Stimulated activated CD4-positive, alpha-beta T cell treated with anti-CD3 and anti-CD28 coated beads, Interleukin-12 subunit alpha, Interleukin-12 subunit beta, amount 100 ng/mL, for 48 hours (primary cell): ENCODE data around the gene VPS51.
"Not testable (repeated sequence)": the region's sequence is repeated elsewhere in the genome, so short reads cannot be mapped to it uniquely, and the experiment has no call there.

ENCODE experiments used
- DNase-seq, 3 donors: peaks; one replicate each; pipeline ENCODE4 v3.0.0-alpha.2; 2020; ENCODE audit warnings: low read depth in 2 of 3, low spot score in 1 of 3

Gene VPS51

GRCh38 chr11:65118097-65118837 lies 22.3 kb downstream of the VPS51 start:
- DNase-seq: no peak

GRCh38 chr11:65118891-65119669 lies 23.1 kb downstream of the VPS51 start:
- not testable (repeated sequence) for DNase-seq

GRCh38 chr11:65119670-65119995 lies 23.6 kb downstream of the VPS51 start:
- no peak for DNase-seq

GRCh38 chr11:65120831-65121230 lies 24.8 kb downstream of the VPS51 start:
- no peak for DNase-seq

GRCh38 chr11:65121447-65121864 lies 25.4 kb downstream of the VPS51 start:
- DNase-seq: no peak

- DNase-seq: peak; percentile 97 to 99 (median 97)
These were observed 26.1 kb downstream of the VPS51 start, which contains the start of the genes FAU and MRPL49 for GRCh38 chr11:65121865-65122696. TSS of gene FAU (minus strand) at chr11:65122134. CDS start at chr11:65121813, 321 bp downstream. TSS of gene MRPL49 (plus strand) at chr11:65122321. CDS start at chr11:65122347, 26 bp downstream.

GRCh38 chr11:65124480-65125196 lies 28.6 kb downstream of the VPS51 start:
- DNase-seq: no peak

- DNase-seq: no peak
These were observed 29.4 kb downstream of the VPS51 start for GRCh38 chr11:65125197-65126056.

- DNase-seq: no peak
These were observed 30.7 kb downstream of the VPS51 start for GRCh38 chr11:65126624-65127274.

- no peak for DNase-seq
These were observed 31.6 kb downstream of the VPS51 start for GRCh38 chr11:65127473-65128181.

GRCh38 chr11:65128182-65129145 lies 32.5 kb downstream of the VPS51 start:
- no peak for DNase-seq

- DNase-seq: no peak
These were observed 33.8 kb downstream of the VPS51 start for GRCh38 chr11:65129649-65130441.

- no peak for DNase-seq
These were observed 34.8 kb downstream of the VPS51 start for GRCh38 chr11:65130631-65131416.

GRCh38 chr11:65131417-65131776 lies 35.4 kb downstream of the VPS51 start:
- DNase-seq: no peak

- DNase-seq: no peak
These were observed 35.9 kb downstream of the VPS51 start for GRCh38 chr11:65131895-65132237.
